B cell (primary cell): ENCODE results near the gene PIK3CD. TPM values are rescaled to one million over a fixed set of nuclear protein-coding genes. Genes with fewer than 3 reads are reported as not detected.

Experiments
- ATAC-seq: fragments of 200-7000 bp; cut with Tn5 transposase; one replicate; pipeline ENCODE4 v1.10.0; 2021; ENCODE audit warnings: low read depth, mild to moderate bottlenecking, moderate number of reproducible peaks, moderate library complexity
- CTCF ChIA-PET: fragments of 350-600 bp; sonication (Branson Sonifier 250); formaldehyde crosslinking; loops from one replicate; lab custom pipeline; 2021; ENCODE audit warnings: antibody characterized with exemption, inconsistent platforms; lab: Charles Lee
- POLR2A ChIA-PET: fragments of 350-600 bp; sonication (Branson Sonifier 250); formaldehyde crosslinking; loops from one replicate; lab custom pipeline; 2021; ENCODE audit warnings: antibody characterized with exemption; lab: Charles Lee
- DNase-seq: peaks from one replicate; pipeline ENCODE4 v3.0.0; 2013
- H2AFZ ChIP-seq: 2 replicates; pipeline ENCODE4 v1.6.1; 2012; ENCODE audit warnings: mild to moderate bottlenecking, low read depth, low read length; ENCODE audit not compliant: insufficient read depth, poor library complexity, severe bottlenecking
- H3K27ac ChIP-seq, 2 donors: 1 replicate in 1 of 2; 2 replicates in 1 of 2; pipeline ENCODE4 v1.5.1; 2012 to 2013; ENCODE audit warnings: low read length in 2 of 2, mild to moderate bottlenecking in 2 of 2, moderate library complexity in 1 of 2
- H3K27me3 ChIP-seq, 4 experiments: fragments of 200-600 bp in 1 of 4; sonication (generic) in 1 of 4; replicated peaks in 1 of 4; 1 replicate in 2 of 4; 2 replicates in 2 of 4; pipeline versions ENCODE4 v1.6.1 to v1.7.0; 2013 to 2016; ENCODE audit warnings: low read length in 3 of 4, mild to moderate bottlenecking in 2 of 4, mixed read lengths in 1 of 4, moderate library complexity in 1 of 4; ENCODE audit not compliant: insufficient read depth in 4 of 4, control insufficient read depth in 3 of 4; ENCODE audit errors: control extremely low read depth in 1 of 4
- H3K36me3 ChIP-seq, 2 experiments: replicated peaks in 1 of 2; 1 replicate in 1 of 2; 2 replicates in 1 of 2; pipeline versions ENCODE4 v1.6.1 to v1.7.1; 2013; ENCODE audit warnings: low read length in 1 of 2; ENCODE audit not compliant: insufficient read depth in 2 of 2, control insufficient read depth in 1 of 2; ENCODE audit errors: control extremely low read depth in 1 of 2, extremely low read depth in 1 of 2
- H3K4me1 ChIP-seq, 2 donors: fragments of 200-600 bp in 1 of 2; sonication (generic) in 1 of 2; 1 replicate in 1 of 2; 2 replicates in 1 of 2; pipeline versions ENCODE4 v1.5.1 to v1.6.1; 2013 to 2017; ENCODE audit warnings: low read length in 2 of 2; ENCODE audit not compliant: control insufficient read depth in 2 of 2, insufficient read depth in 2 of 2
- H3K4me2 ChIP-seq: replicated peaks from 2 replicates; pipeline ENCODE3; 2012; ENCODE audit warnings: mild to moderate bottlenecking, low read depth, low read length; ENCODE audit not compliant: poor library complexity, severe bottlenecking
- H3K4me3 ChIP-seq, 5 experiments: fragments of 200-600 bp in 1 of 5; sonication (generic) in 1 of 5; 1 replicate in 3 of 5; 2 replicates in 2 of 5; pipeline versions ENCODE4 v1.5.1 to v1.7.0; 2011 to 2016; ENCODE audit warnings: low read length in 4 of 5, mild to moderate bottlenecking in 4 of 5, low read depth in 2 of 5, control low read depth in 1 of 5, moderate library complexity in 1 of 5; ENCODE audit not compliant: insufficient read depth in 1 of 5; ENCODE audit errors: control extremely low read depth in 1 of 5, extremely low read depth in 1 of 5
- H3K79me2 ChIP-seq: fragments of 200-600 bp; sonication (generic); one replicate; pipeline ENCODE4 v1.6.0; 2016; ENCODE audit warnings: low read length; ENCODE audit not compliant: control insufficient read depth, insufficient read depth
- H3K9ac ChIP-seq: fragments of 200-600 bp; sonication (generic); 2 replicates; pipeline ENCODE4 v1.6.1; 2017; ENCODE audit warnings: mild to moderate bottlenecking, low read length, moderate library complexity
- H3K9me3 ChIP-seq, 3 donors: one replicate each; pipeline versions ENCODE4 v1.6.1 to v1.7.1; 2013; ENCODE audit warnings: low read length in 2 of 3; ENCODE audit not compliant: control insufficient read depth in 2 of 3, insufficient read depth in 1 of 3; ENCODE audit errors: control extremely low read depth in 1 of 3
- H4K20me1 ChIP-seq: 2 replicates; pipeline ENCODE4 v1.6.0; 2012; ENCODE audit warnings: mild to moderate bottlenecking, low read length; ENCODE audit not compliant: insufficient read depth, control insufficient read depth, poor library complexity, severe bottlenecking
- H3K27ac Mint-ChIP-seq: one replicate; pipeline ENCODE4 v1.8.0; 2021; ENCODE audit warnings: mixed read lengths
- H3K27me3 Mint-ChIP-seq: one replicate; pipeline ENCODE4 v1.8.0; 2021; ENCODE audit warnings: mixed read lengths
- H3K4me1 Mint-ChIP-seq: one replicate; pipeline ENCODE4 v1.8.0; 2021; ENCODE audit warnings: mixed read lengths
- H3K4me3 Mint-ChIP-seq: one replicate; pipeline ENCODE4 v1.8.0; 2021; ENCODE audit warnings: mixed read lengths
- H3K9me3 Mint-ChIP-seq: one replicate; pipeline ENCODE4 v1.8.0; 2022; ENCODE audit warnings: mixed read lengths; ENCODE audit not compliant: insufficient read depth
- CTCF ChIP-seq: fragments of 200-600 bp; IDR thresholded peaks from one replicate; pipeline ENCODE4 v1.8.0; 2022; ENCODE audit warnings: antibody characterized with exemption, mild to moderate bottlenecking
- EZH2 ChIP-seq: IDR thresholded peaks from 2 replicates; pipeline ENCODE4 v1.6.1; 2012; ENCODE audit warnings: borderline replicate concordance, low read depth, mild to moderate bottlenecking, moderate library complexity, low read length; ENCODE audit not compliant: insufficient read depth, poor library complexity, severe bottlenecking
- WGBS: methylation state at CpG from one replicate; pipeline ENCODE4 v1.1.5; 2013; ENCODE audit warnings: missing lambda C conversion rate; ENCODE audit not compliant: insufficient coverage; 5-methylcytosine and 5-hydroxymethylcytosine counted together
- intact Hi-C: fragments of 100-400 bp; cut with micrococcal nuclease; formaldehyde crosslinking; loops from one replicate; pipeline ENCODE4 v1.10.0; 2022
- polyA plus RNA-seq: library from polyadenylated mRNA; depleted of rRNA; stranded (reverse); fragments of >200 nt; gene quantifications from 2 replicates; pipeline ENCODE4 v1.2.3, GENCODE V29; 2012
- total RNA-seq, 2 donors: library from RNA; stranded (reverse); fragments of 120-200 nt in 1 of 2; gene quantifications; 1 replicate in 1 of 2; 2 replicates in 1 of 2; pipeline versions ENCODE4 v1.2.3 to v1.2.4, GENCODE V29; 2013 to 2022

PIK3CD gene
- total and polyA plus RNA-seq, 2 donors (not counting 1 experiment from before 2014, with no cell fraction given) = 144 to 222 TPM

GRCh38 chr1:9604836-9605235 is 46.7 kb upstream of the PIK3CD start:
- 96% methylated on average over 12 of the region's 15 CpGs for WGBS
- CTCF ChIA-PET = no interaction called here

GRCh38 chr1:9605946-9606455 is 45.5 kb upstream of the PIK3CD start:
- peaks cover 0 to 19% of the 10 kb centered on the region in 2 experiments for H3K36me3 ChIP-seq
- WGBS = 98% methylated on average over 13 of the region's 14 CpGs
- CTCF ChIA-PET = no interaction called here

More at GRCh38 chr1:9604836-9605235, 46.7 kb upstream of the PIK3CD start:
- Histone ChIP-seq H3K36me3 (peaks cover 0 to 19% of the 10 kb centered on the region in 2 experiments), H3K9ac (no peak overlapping the region), H3K27ac (no peak overlapping the region), H2AFZ (no peak overlapping the region), H3K4me2 (no peak overlapping the region), H3K4me3 (no peak overlapping the region), H4K20me1 (no peaks in the 10 kb centered on the region), H3K27me3 (no peaks in the 10 kb centered on the region), H3K79me2 (no peaks in the 10 kb centered on the region), H3K4me1 (no peaks in the 10 kb centered on the region), H3K9me3 (no peaks in the 10 kb centered on the region)
- Mint-ChIP-seq H3K9me3 (no peaks in the 10 kb centered on the region), H3K4me3 (no peak overlapping the region), H3K4me1 (no peaks in the 10 kb centered on the region), H3K27me3 (no peaks in the 10 kb centered on the region), H3K27ac (no peak overlapping the region)
- intact Hi-C loops = no loop called here
- DNase-seq (no peak), ATAC-seq (no peak)
- TF ChIP-seq EZH2 (no peak), CTCF (no peak)
- POLR2A ChIA-PET = no interaction called here

More at GRCh38 chr1:9605946-9606455, 45.5 kb upstream of the PIK3CD start:
- TF ChIP-seq CTCF (no peak), EZH2 (no peak)
- no peak overlapping the region for H3K4me3 ChIP-seq
- no peak overlapping the region for H3K27ac ChIP-seq
- no peaks in the 10 kb centered on the region for H3K79me2 ChIP-seq
- no peak overlapping the region for H2AFZ ChIP-seq
- Mint-ChIP-seq H3K4me1 (no peaks in the 10 kb centered on the region), H3K27me3 (no peaks in the 10 kb centered on the region), H3K9me3 (no peaks in the 10 kb centered on the region), H3K27ac (no peak overlapping the region), H3K4me3 (no peak overlapping the region)
- no peak overlapping the region for H3K9ac ChIP-seq
- no peak overlapping the region for H3K4me2 ChIP-seq
- H3K4me1 ChIP-seq = no peaks in the 10 kb centered on the region
- POLR2A ChIA-PET = no interaction called here
- no peaks in the 10 kb centered on the region for H4K20me1 ChIP-seq
- intact Hi-C loops = no loop called here
- ATAC-seq (no peak), DNase-seq (no peak)
- no peaks in the 10 kb centered on the region for H3K27me3 ChIP-seq
- H3K9me3 ChIP-seq = no peaks in the 10 kb centered on the region
